ENCODE results near the gene CHST11.

Gene CHST11

GRCh38 chr12:104673696-104674482 is 217.1 kb downstream of the CHST11 start:
- DNase-seq (ENCODE audit: low spot score): no peak

- no peak for DNase-seq (ENCODE audit: low spot score)
Measured at GRCh38 chr12:104676636-104677035, 219.9 kb downstream of the CHST11 start.

- no peak for DNase-seq (ENCODE audit: low spot score)
Measured at GRCh38 chr12:104677441-104678089, 220.8 kb downstream of the CHST11 start.

- peak; percentile 32 for DNase-seq (ENCODE audit: low spot score)
Measured at GRCh38 chr12:104680070-104680469, 223.3 kb downstream of the CHST11 start.

GRCh38 chr12:104680491-104680890 is 223.7 kb downstream of the CHST11 start:
- DNase-seq (ENCODE audit: low spot score): no peak

- no peak for DNase-seq (ENCODE audit: low spot score)
Measured at GRCh38 chr12:104681012-104681690, 224.4 kb downstream of the CHST11 start.

- DNase-seq (ENCODE audit: low spot score): peak; percentile 74
Measured at GRCh38 chr12:104682790-104683279, 226.1 kb downstream of the CHST11 start.

GRCh38 chr12:104683831-104684503 is 227.2 kb downstream of the CHST11 start:
- DNase-seq (ENCODE audit: low spot score): no peak

GRCh38 chr12:104684884-104685283 is 228.1 kb downstream of the CHST11 start:
- DNase-seq (ENCODE audit: low spot score): no peak

- DNase-seq (ENCODE audit: low spot score): no peak
Measured at GRCh38 chr12:104685366-104685765, 228.6 kb downstream of the CHST11 start.

GRCh38 chr12:104686196-104686595 is 229.4 kb downstream of the CHST11 start:
- no peak for DNase-seq (ENCODE audit: low spot score)

- peak; percentile 62 for DNase-seq (ENCODE audit: low spot score)
Measured at GRCh38 chr12:104687823-104688573, 231.2 kb downstream of the CHST11 start.

- no peak for DNase-seq (ENCODE audit: low spot score)
Measured at GRCh38 chr12:104689635-104690034, 232.9 kb downstream of the CHST11 start.

GRCh38 chr12:104691721-104692556 is 235.2 kb downstream of the CHST11 start:
- no peak for DNase-seq (ENCODE audit: low spot score)

GRCh38 chr12:104692557-104693218 is 235.9 kb downstream of the CHST11 start:
- DNase-seq (ENCODE audit: low spot score): no peak

GRCh38 chr12:104693493-104693892 is 236.7 kb downstream of the CHST11 start:
- DNase-seq (ENCODE audit: low spot score): no peak

GRCh38 chr12:104694161-104694560 is 237.4 kb downstream of the CHST11 start:
- no peak for DNase-seq (ENCODE audit: low spot score)

GRCh38 chr12:104694711-104695110 is 238.0 kb downstream of the CHST11 start:
- no peak for DNase-seq (ENCODE audit: low spot score)

GRCh38 chr12:104695453-104696148 is 238.9 kb downstream of the CHST11 start:
- DNase-seq (ENCODE audit: low spot score): peak; percentile 80

All from CD4-positive, alpha-beta T cell treated with Interleukin-15 for 4 hours (primary cell).